Calu3 (cell line): ENCODE data around the gene THBS1. TPM values are rescaled to one million over a fixed set of nuclear protein-coding genes. Genes with fewer than 3 reads are reported as not detected.

Experiments
- BruUV-seq: library from RNA; stranded (reverse); fragments of 400-500 nt; replicated peaks from 2 replicates; lab custom pipeline; 2021; lab: Mats Ljungman, UMichigan
- CTCF ChIA-PET: fragments of 300-600 bp; sonication (Branson Sonifier 250); formaldehyde crosslinking; loops from one replicate; lab custom pipeline; 2022; ENCODE audit warnings: antibody characterized with exemption; lab: Charles Lee
- DNase-seq: peaks from one replicate; pipeline ENCODE4 v3.0.0; 2022
- H3K27ac Mint-ChIP-seq: one replicate; pipeline ENCODE4 v1.8.0; 2022; ENCODE audit warnings: mixed read lengths; ENCODE audit not compliant: unreplicated experiment
- H3K27me3 Mint-ChIP-seq: one replicate; pipeline ENCODE4 v1.8.0; 2022; ENCODE audit warnings: mixed read lengths; ENCODE audit not compliant: unreplicated experiment
- H3K36me3 Mint-ChIP-seq: one replicate; pipeline ENCODE4 v1.8.0; 2022; ENCODE audit warnings: mild to moderate bottlenecking, moderate library complexity, mixed read lengths; ENCODE audit not compliant: insufficient read depth, unreplicated experiment
- H3K4me1 Mint-ChIP-seq: one replicate; pipeline ENCODE4 v1.8.0; 2022; ENCODE audit warnings: mild to moderate bottlenecking, low read depth, mixed read lengths; ENCODE audit not compliant: unreplicated experiment
- H3K4me3 Mint-ChIP-seq: one replicate; pipeline ENCODE4 v1.8.0; 2022; ENCODE audit warnings: mild to moderate bottlenecking, low read depth, moderate library complexity, mixed read lengths; ENCODE audit not compliant: unreplicated experiment
- H3K9me3 Mint-ChIP-seq: one replicate; pipeline ENCODE4 v1.8.0; 2022; ENCODE audit warnings: low read depth, mixed read lengths; ENCODE audit not compliant: unreplicated experiment
- CTCF ChIP-seq: fragments of 200-600 bp; IDR thresholded peaks from one replicate; pipeline ENCODE4 v1.8.0; 2022; ENCODE audit warnings: antibody characterized with exemption; ENCODE audit not compliant: unreplicated experiment
- intact Hi-C: fragments of 100-400 bp; cut with micrococcal nuclease; formaldehyde crosslinking; loops from one replicate; pipeline ENCODE4 v1.10.0; 2022; ENCODE audit not compliant: unreplicated experiment
- total RNA-seq: library from RNA; stranded (reverse); gene quantifications from 2 replicates; pipeline ENCODE4 v1.2.3, GENCODE V29; 2022

The THBS1 gene
- total RNA-seq, 1 experiment from 2014 or later, result 199 TPM

DNA sequence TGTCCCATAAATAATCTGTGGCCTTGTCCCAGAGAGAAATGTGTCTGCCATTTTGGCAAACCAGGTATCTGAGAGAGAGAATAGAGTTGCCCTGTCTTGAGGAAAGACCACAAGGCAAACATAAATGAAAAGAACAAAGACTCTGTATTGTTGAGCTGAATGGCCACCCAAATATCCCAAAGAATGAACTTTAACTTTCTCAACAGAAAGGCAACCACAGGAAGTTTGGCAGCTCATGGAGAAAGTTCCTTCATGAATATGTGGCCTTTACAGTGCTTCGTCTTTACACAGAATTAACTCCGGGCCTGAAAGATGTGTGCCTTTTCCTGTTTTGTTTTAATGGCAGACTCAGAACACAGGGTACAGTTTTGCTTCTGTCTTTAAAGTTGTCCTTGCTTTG is 41.4 kb upstream of the THBS1 start:
- no peak overlapping the region for H3K4me3 Mint-ChIP-seq
- CTCF ChIA-PET, result no interaction called here
- intact Hi-C loops, result no loop called here
- H3K9me3 Mint-ChIP-seq, result peaks cover 5% of the 10 kb centered on the region
- TF ChIP-seq CTCF, result no peak
- BruUV-seq, result no TSS peak
- DNase-seq, result no peak
- no peaks in the 10 kb centered on the region for H3K36me3 Mint-ChIP-seq
- H3K27ac Mint-ChIP-seq, result no peak overlapping the region
- peaks cover 4% of the 10 kb centered on the region for H3K27me3 Mint-ChIP-seq
- no peaks in the 10 kb centered on the region for H3K4me1 Mint-ChIP-seq

DNA sequence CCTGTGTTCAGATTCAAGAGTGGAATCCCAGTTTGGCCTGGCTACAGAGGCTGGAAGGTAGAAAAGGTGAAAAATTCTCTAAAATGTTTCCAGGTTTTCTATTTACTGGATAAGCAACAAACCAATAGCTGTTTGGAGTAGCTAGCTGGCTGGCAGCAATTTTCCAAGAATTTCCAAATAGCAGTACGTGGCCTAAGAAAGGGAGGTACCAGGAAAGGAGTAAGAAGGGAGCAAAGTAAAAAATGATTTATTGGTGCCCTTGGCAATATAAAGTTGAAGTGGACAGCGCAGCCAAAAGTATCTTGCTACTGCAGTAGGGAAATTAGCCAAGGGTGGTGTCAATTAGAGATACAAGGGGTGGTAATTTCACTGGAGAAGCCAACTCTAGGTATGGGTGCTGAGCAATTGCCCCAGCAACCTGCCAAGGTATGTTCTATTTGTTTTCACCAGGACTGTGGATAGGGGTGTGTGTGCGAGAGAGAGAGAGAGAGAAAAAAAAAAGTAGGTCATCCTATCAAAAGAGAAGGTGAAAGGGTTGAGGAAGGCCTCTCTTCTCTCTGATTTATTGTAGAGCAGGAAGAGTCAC is 40.8 kb upstream of the THBS1 start:
- intact Hi-C loops, result no loop called here
- no peak for TF ChIP-seq CTCF
- H3K4me3 Mint-ChIP-seq, result no peak overlapping the region
- no peaks in the 10 kb centered on the region for H3K27me3 Mint-ChIP-seq
- CTCF ChIA-PET, result no interaction called here
- no peaks in the 10 kb centered on the region for H3K36me3 Mint-ChIP-seq
- no peak for DNase-seq
- H3K27ac Mint-ChIP-seq, result no peak overlapping the region
- H3K9me3 Mint-ChIP-seq, result peaks cover 10% of the 10 kb centered on the region
- H3K4me1 Mint-ChIP-seq, result no peaks in the 10 kb centered on the region
- BruUV-seq, result no TSS peak

GRCh38 chr15:39542385-39543065 is 38.4 kb upstream of the THBS1 start:
- Mint-ChIP-seq H3K27ac (no peak overlapping the region), H3K4me1 (no peaks in the 10 kb centered on the region), H3K9me3 (peaks cover 10% of the 10 kb centered on the region), H3K27me3 (no peaks in the 10 kb centered on the region), H3K4me3 (no peak overlapping the region), H3K36me3 (no peaks in the 10 kb centered on the region)
- no peak for DNase-seq
- intact Hi-C loops, result no loop called here
- CTCF ChIA-PET, result no interaction called here
- no peak for TF ChIP-seq CTCF
- BruUV-seq, result no TSS peak

DNA sequence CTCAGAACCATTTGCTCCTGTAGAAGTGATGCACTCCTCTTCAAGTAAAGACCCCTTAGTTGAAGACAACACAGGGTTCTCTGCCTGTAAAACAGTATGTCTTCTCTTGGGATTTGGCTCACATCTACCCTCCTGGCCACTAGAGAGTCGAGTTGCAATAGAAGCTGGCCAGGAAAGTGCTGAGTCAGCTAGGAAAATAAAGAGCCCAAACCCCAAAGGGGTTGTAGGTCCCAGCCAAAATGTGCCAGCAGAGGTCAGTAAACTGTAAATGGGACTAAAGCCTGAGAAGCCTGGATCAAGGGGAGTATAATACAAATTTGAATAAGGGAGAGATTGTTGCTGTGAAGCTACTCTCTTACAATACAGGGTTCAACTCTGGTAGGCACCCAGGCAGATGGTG is 37.2 kb upstream of the THBS1 start:
- Mint-ChIP-seq H3K27me3 (no peaks in the 10 kb centered on the region), H3K36me3 (no peaks in the 10 kb centered on the region), H3K4me3 (no peak overlapping the region), H3K4me1 (no peaks in the 10 kb centered on the region), H3K9me3 (peaks cover 10% of the 10 kb centered on the region), H3K27ac (no peak overlapping the region)
- TF ChIP-seq CTCF, result no peak
- intact Hi-C loops, result no loop called here
- no TSS peak for BruUV-seq
- CTCF ChIA-PET, result no interaction called here
- no peak for DNase-seq
